HepG2 (cell line): ENCODE data around the gene WNT1. TPM values are rescaled to one million over a fixed set of nuclear protein-coding genes. Genes with fewer than 3 reads are reported as not detected.
A peak's percentile ranks its signal among the peaks of the same experiment; 100 is the strongest.

Experiments
- CREB1 ChIP-seq, 2 experiments: fragments of 450-650 bp in 1 of 2; IDR thresholded peaks; 2 replicates each; pipeline ENCODE4 v1.6.1; 2016 to 2017; ENCODE audit warnings: control low read depth in 1 of 2, mild to moderate bottlenecking in 1 of 2, missing compliant biosample characterization in 1 of 2, missing genetic modification characterization in 1 of 2
- DPF2 ChIP-seq: sonication (generic); formaldehyde crosslinking; IDR thresholded peaks from 2 replicates; pipeline ENCODE4 v1.4.0; 2020; ENCODE audit warnings: mild to moderate bottlenecking, low read depth, missing genetic modification reagents, borderline replicate concordance
- ELF1 ChIP-seq: sonication (generic); formaldehyde crosslinking; IDR thresholded peaks from 2 replicates; pipeline ENCODE4 v1.4.0; 2020; ENCODE audit warnings: missing genetic modification reagents
- FLYWCH1 ChIP-seq: sonication (generic); formaldehyde crosslinking; IDR thresholded peaks from 2 replicates; pipeline ENCODE4 v1.8.1; 2023; ENCODE audit warnings: mild to moderate bottlenecking, missing genetic modification reagents
- IRF2 ChIP-seq: IDR thresholded peaks from 2 replicates; pipeline ENCODE4 v1.6.1; 2018; ENCODE audit warnings: missing genetic modification reagents, missing compliant biosample characterization
- KDM3A ChIP-seq: IDR thresholded peaks from 2 replicates; pipeline ENCODE4 v1.6.1; 2018; ENCODE audit warnings: low read depth, missing compliant biosample characterization
- KLF6 ChIP-seq: IDR thresholded peaks from 2 replicates; pipeline ENCODE4 v1.8.0; 2016; ENCODE audit warnings: missing biosample characterization, missing genetic modification reagents
- LCORL ChIP-seq, 2 experiments: fragments of 450-650 bp in 1 of 2; sonication (generic) in 1 of 2; formaldehyde crosslinking in 1 of 2; IDR thresholded peaks; 2 replicates each; pipeline versions ENCODE4 v1.5.0 to v1.6.1; 2017 to 2020; ENCODE audit warnings: antibody characterized with exemption in 1 of 2, missing genetic modification reagents in 1 of 2
- MED1 ChIP-seq: sonication (generic); formaldehyde crosslinking; IDR thresholded peaks from 2 replicates; pipeline ENCODE4 v1.4.0; 2020; ENCODE audit warnings: missing genetic modification reagents
- MTF2 ChIP-seq: sonication (generic); formaldehyde crosslinking; IDR thresholded peaks from 2 replicates; pipeline ENCODE4 v1.5.0; 2020; ENCODE audit warnings: missing genetic modification reagents, borderline replicate concordance
- NCOA2 ChIP-seq: sonication (generic); formaldehyde crosslinking; IDR thresholded peaks from 2 replicates; pipeline ENCODE4 v1.8.0; 2022; ENCODE audit warnings: inconsistent platforms
- NR3C1 ChIP-seq: sonication (generic); formaldehyde crosslinking; IDR thresholded peaks from 2 replicates; pipeline ENCODE4 v1.4.0; 2020; ENCODE audit warnings: missing genetic modification reagents
- RFXANK ChIP-seq: IDR thresholded peaks from 2 replicates; pipeline ENCODE4 v1.6.1; 2016
- SUZ12 ChIP-seq: fragments of 150-350 bp; IDR thresholded peaks from 2 replicates; pipeline ENCODE4 v1.6.1; 2014; ENCODE audit warnings: low read depth, low read length
- YY1 ChIP-seq: IDR thresholded peaks from 2 replicates; pipeline ENCODE4 v1.6.1; 2011; ENCODE audit warnings: low read length, low read depth, moderate library complexity, mild to moderate bottlenecking; ENCODE audit not compliant: insufficient read depth, insufficient replicate concordance
- ZFX ChIP-seq: sonication (generic); formaldehyde crosslinking; IDR thresholded peaks from 2 replicates; pipeline ENCODE4 v1.4.0; 2020; ENCODE audit warnings: mild to moderate bottlenecking, low read depth, missing genetic modification reagents, moderate library complexity
- ZNF232 ChIP-seq: sonication (generic); formaldehyde crosslinking; IDR thresholded peaks from 2 replicates; pipeline ENCODE4 v1.4.0; 2020; ENCODE audit warnings: missing genetic modification reagents, borderline replicate concordance
- ZNF331 ChIP-seq: sonication (generic); formaldehyde crosslinking; IDR thresholded peaks from 2 replicates; pipeline ENCODE4 v1.4.0; 2020; ENCODE audit warnings: missing genetic modification reagents
- ZNF383 ChIP-seq: sonication (generic); formaldehyde crosslinking; IDR thresholded peaks from 2 replicates; pipeline ENCODE4 v1.4.0; 2020; ENCODE audit warnings: missing genetic modification reagents, mild to moderate bottlenecking, borderline replicate concordance
- ZNF546 ChIP-seq: sonication (generic); formaldehyde crosslinking; conservative IDR thresholded peaks from 2 replicates; pipeline ENCODE4 v1.8.1; 2023; ENCODE audit warnings: mild to moderate bottlenecking, missing genetic modification reagents
- ZNF598 ChIP-seq: sonication (generic); formaldehyde crosslinking; IDR thresholded peaks from 2 replicates; pipeline ENCODE4 v1.5.1; 2020; ENCODE audit warnings: mild to moderate bottlenecking, missing genetic modification reagents, borderline replicate concordance
- ZNF660 ChIP-seq: sonication (generic); formaldehyde crosslinking; IDR thresholded peaks from 2 replicates; pipeline ENCODE4 v1.5.1; 2020; ENCODE audit warnings: mild to moderate bottlenecking, low read depth, missing genetic modification reagents, borderline replicate concordance
- ZNF766 ChIP-seq: sonication (generic); formaldehyde crosslinking; IDR thresholded peaks from 2 replicates; pipeline ENCODE4 v1.5.0; 2020; ENCODE audit warnings: missing genetic modification reagents, borderline replicate concordance
- ZNF879 ChIP-seq: sonication (generic); formaldehyde crosslinking; IDR thresholded peaks from 2 replicates; pipeline ENCODE4 v1.8.1; 2023; ENCODE audit warnings: missing genetic modification reagents
- ZSCAN9 ChIP-seq: IDR thresholded peaks from 2 replicates; pipeline ENCODE4 v1.6.1; 2016; ENCODE audit warnings: borderline replicate concordance
- polyA plus RNA-seq, 8 experiments: library from polyadenylated mRNA; depleted of rRNA in 3 of 8; stranded (reverse) in 7 of 8; unstranded in 1 of 8; fragments of >200 nt; fragmentation: Illumina TruSeq in 4 of 8; extraction: Trizol in 4 of 8; gene quantifications; 2 replicates each; pipeline versions ENCODE4 v1.2.1 to v1.2.3, GENCODE V29; 2011 to 2016; ENCODE audit warnings: low read depth in 4 of 8, missing spikeins in 1 of 8, mixed read lengths in 1 of 8; ENCODE audit not compliant: insufficient read depth in 1 of 8
- total RNA-seq, 5 experiments: library from RNA; depleted of rRNA; stranded (reverse); fragments of >200 nt; fragmentation: Illumina TruSeq; extraction: Trizol; gene quantifications; 2 replicates each; pipeline ENCODE4 v1.2.3, GENCODE V29; 2016; ENCODE audit warnings: low read depth in 1 of 5
- TF ChIP-seq, protein P1 (sequence below): sonication (generic); formaldehyde crosslinking; IDR thresholded peaks from 2 replicates; pipeline ENCODE4 v1.4.0; 2020; ENCODE audit warnings: missing genetic modification reagents
- TF ChIP-seq, protein P2 (sequence below): sonication (generic); formaldehyde crosslinking; IDR thresholded peaks from 2 replicates; pipeline ENCODE4 v1.9.0; 2022; ENCODE audit warnings: low read depth, missing genetic modification reagents
- TF ChIP-seq, protein P3 (sequence below): IDR thresholded peaks from 2 replicates; pipeline ENCODE4 v1.6.1; 2012; ENCODE audit warnings: low read depth, low read length, improper control_type of control experiment

WNT1 gene
- total and polyA plus RNA-seq, 2 of the 13 experiments (the other 11 are each of a cell fraction or from before 2014, with no cell fraction given), result not detected

DNA sequence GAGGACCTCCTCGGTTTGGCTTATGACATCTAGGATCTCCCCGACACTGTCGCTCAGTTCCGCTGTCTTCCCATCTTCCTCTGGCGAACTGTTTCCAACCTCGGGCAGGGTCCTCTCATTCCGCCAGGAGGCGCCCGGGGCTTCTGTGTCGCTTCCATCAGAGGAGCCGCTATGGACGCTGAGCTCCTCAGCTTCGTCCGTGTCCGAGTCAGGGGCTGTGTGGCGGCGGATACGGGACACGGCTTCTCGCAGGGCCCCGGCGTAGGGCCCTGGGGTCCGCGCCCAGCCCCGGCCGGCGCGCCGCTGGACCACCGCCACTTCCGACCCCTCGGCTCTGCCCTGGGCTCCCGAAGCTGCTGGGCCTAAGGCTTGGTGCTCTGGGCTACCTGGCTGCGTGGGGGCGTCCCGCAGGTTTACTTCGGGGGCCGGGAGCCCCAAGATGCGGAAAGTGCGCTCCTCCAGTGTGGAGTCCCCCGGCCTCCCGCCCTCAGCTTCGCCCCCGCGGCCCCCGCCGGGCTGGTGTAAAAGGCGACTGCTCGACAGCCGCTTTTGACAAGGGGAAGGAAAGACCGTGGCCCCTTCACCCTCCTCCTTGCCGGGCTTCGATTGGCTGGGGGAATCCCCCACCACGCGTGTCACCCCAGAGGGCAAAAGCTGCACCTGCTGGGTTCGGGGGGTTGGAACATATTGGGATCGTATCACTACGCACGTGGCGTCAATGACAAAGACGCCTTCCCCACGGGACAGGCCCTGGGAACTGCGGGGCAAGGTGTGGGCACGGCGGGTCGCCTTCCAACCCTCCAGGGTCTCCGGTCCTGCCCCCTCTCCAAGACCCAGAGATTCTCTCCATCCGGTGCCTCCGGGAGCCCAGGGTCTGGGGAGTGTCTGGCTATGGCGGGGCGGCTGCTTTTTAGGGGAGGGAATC is 18.9 kb downstream of the WNT1 start (continued):
- no peak for TF ChIP-seq ZNF232 (CRISPR knock-in tag)
- peak; percentile 29; the same call in 1 of the 2 replicates for TF ChIP-seq ZNF879 (CRISPR knock-in tag)
- TF ChIP-seq, protein P1, sequence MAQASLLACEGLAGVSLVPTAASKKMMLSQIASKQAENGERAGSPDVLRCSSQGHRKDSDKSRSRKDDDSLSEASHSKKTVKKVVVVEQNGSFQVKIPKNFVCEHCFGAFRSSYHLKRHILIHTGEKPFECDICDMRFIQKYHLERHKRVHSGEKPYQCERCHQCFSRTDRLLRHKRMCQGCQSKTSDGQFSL (CRISPR knock-in tag), result no peak
- peak; percentile 50 for TF ChIP-seq ZFX (CRISPR knock-in tag)
- peak; percentile 53 for TF ChIP-seq YY1
- no peak for TF ChIP-seq ZNF546 (CRISPR knock-in tag)
- no peak for TF ChIP-seq SUZ12
- TF ChIP-seq LCORL (IDR thresholded peaks at IDR 0.05), result no peak
- TF ChIP-seq LCORL (CRISPR knock-in tag; IDR thresholded peaks at IDR 0.05), result peak; percentile 17; the same call in 1 of the 2 replicates
- TF ChIP-seq ZNF660 (CRISPR knock-in tag), result no peak
- TF ChIP-seq ZNF598 (CRISPR knock-in tag), result peak; percentile 57; the same call in 1 of the 2 replicates
- no peak for TF ChIP-seq KDM3A
- TF ChIP-seq FLYWCH1 (CRISPR knock-in tag), result no peak
- no peak for TF ChIP-seq ELF1 (CRISPR knock-in tag)
- TF ChIP-seq KLF6 (CRISPR knock-in tag), result peak; percentile 24; the same call in 1 of the 2 replicates
- TF ChIP-seq CREB1 (IDR thresholded peaks at IDR 0.05), result no peak
- TF ChIP-seq CREB1 (CRISPR knock-in tag; IDR thresholded peaks at IDR 0.05), result no peak
- TF ChIP-seq ZNF766, result no peak
- no peak for TF ChIP-seq ZNF331 (CRISPR knock-in tag)
- TF ChIP-seq DPF2, result no peak
- TF ChIP-seq NCOA2 (CRISPR knock-in tag), result no peak
- TF ChIP-seq, protein P2, sequence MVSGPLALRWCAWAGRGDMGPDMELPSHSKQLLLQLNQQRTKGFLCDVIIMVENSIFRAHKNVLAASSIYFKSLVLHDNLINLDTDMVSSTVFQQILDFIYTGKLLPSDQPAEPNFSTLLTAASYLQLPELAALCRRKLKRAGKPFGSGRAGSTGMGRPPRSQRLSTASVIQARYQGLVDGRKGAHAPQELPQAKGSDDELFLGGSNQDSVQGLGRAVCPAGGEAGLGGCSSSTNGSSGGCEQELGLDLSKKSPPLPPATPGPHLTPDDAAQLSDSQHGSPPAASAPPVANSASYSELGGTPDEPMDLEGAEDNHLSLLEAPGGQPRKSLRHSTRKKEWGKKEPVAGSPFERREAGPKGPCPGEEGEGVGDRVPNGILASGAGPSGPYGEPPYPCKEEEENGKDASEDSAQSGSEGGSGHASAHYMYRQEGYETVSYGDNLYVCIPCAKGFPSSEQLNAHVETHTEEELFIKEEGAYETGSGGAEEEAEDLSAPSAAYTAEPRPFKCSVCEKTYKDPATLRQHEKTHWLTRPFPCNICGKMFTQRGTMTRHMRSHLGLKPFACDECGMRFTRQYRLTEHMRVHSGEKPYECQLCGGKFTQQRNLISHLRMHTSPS (CRISPR knock-in tag), result no peak
- TF ChIP-seq MED1, result peak; percentile 36; the same call in 1 of the 2 replicates
- TF ChIP-seq MTF2 (CRISPR knock-in tag), result peak; percentile 88
- no peak for TF ChIP-seq ZNF383
- TF ChIP-seq, protein P3, sequence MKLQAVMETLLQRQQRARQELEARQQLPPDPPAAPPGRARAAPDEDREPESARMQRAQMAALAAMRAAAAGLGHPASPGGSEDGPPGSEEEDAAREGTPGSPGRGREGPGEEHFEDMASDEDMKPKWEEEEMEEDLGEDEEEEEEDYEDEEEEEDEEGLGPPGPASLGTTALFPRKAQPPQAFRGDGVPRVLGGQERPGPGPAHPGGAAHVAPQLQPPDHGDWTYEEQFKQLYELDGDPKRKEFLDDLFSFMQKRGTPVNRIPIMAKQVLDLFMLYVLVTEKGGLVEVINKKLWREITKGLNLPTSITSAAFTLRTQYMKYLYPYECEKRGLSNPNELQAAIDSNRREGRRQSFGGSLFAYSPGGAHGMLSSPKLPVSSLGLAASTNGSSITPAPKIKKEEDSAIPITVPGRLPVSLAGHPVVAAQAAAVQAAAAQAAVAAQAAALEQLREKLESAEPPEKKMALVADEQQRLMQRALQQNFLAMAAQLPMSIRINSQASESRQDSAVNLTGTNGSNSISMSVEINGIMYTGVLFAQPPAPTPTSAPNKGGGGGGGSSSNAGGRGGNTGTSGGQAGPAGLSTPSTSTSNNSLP, result no peak
- TF ChIP-seq NR3C1 (CRISPR knock-in tag), result no peak
- TF ChIP-seq RFXANK (CRISPR knock-in tag), result no peak
- 0 out of 2 replicates have a peak, but pooled peaks have one; percentile 37 for TF ChIP-seq ZSCAN9 (CRISPR knock-in tag)
- no peak for TF ChIP-seq IRF2
